ENCODE results near the gene CDC14A. TPM values are rescaled to one million over a fixed set of nuclear protein-coding genes. Genes with fewer than 3 reads are reported as not detected.

CDC14A gene
- total RNA-seq, 1 donor from 2014 or later: 21.4 TPM

- Mint-ChIP-seq H3K4me3 (no peak overlapping the region), H3K27me3 (ENCODE audit: low read depth) (no peaks in the 10 kb centered on the region), H3K36me3 (peaks cover 17% of the 10 kb centered on the region), H3K27ac (peak overlapping the region; percentile 17), H3K9me3 (peaks cover 17% of the 10 kb centered on the region), H3K4me1 (peaks cover 42% of the 10 kb centered on the region)
- no peak for TF ChIP-seq CTCF (IDR thresholded peaks at IDR 0.05; ENCODE audit: unreplicated experiment)
- DNase-seq (ENCODE audit: low spot score in 2 of 2, unreplicated experiment in 2 of 2): no peak
These were observed 60.7 kb downstream of the CDC14A start for GRCh38 chr1:100413035-100413434.

- H3K27me3 Mint-ChIP-seq (ENCODE audit: low read depth): no peaks in the 10 kb centered on the region
- no peak for DNase-seq (ENCODE audit: low spot score in 2 of 2, unreplicated experiment in 2 of 2)
- peaks cover 42% of the 10 kb centered on the region for H3K4me1 Mint-ChIP-seq
- peaks cover 11% of the 10 kb centered on the region for H3K36me3 Mint-ChIP-seq
- H3K4me3 Mint-ChIP-seq: no peak overlapping the region
- no peak for TF ChIP-seq CTCF (IDR thresholded peaks at IDR 0.05; ENCODE audit: unreplicated experiment)
- peak overlapping the region; percentile 43 for H3K27ac Mint-ChIP-seq
- peaks cover 9% of the 10 kb centered on the region for H3K9me3 Mint-ChIP-seq
These were observed 62.6 kb downstream of the CDC14A start for GRCh38 chr1:100414693-100415497.

GRCh38 chr1:100415498-100415778 lies 63.1 kb downstream of the CDC14A start:
- peak overlapping the region; percentile 43 for H3K27ac Mint-ChIP-seq
- H3K9me3 Mint-ChIP-seq: peaks cover 9% of the 10 kb centered on the region
- H3K36me3 Mint-ChIP-seq: peaks cover 11% of the 10 kb centered on the region
- H3K27me3 Mint-ChIP-seq (ENCODE audit: low read depth): no peaks in the 10 kb centered on the region
- peaks cover 42% of the 10 kb centered on the region for H3K4me1 Mint-ChIP-seq
- DNase-seq (ENCODE audit: low spot score in 2 of 2, unreplicated experiment in 2 of 2): no peak
- TF ChIP-seq CTCF (IDR thresholded peaks at IDR 0.05; ENCODE audit: unreplicated experiment): no peak
- H3K4me3 Mint-ChIP-seq: no peak overlapping the region

GRCh38 chr1:100419072-100419471 lies 66.8 kb downstream of the CDC14A start:
- peaks cover 11% of the 10 kb centered on the region for H3K36me3 Mint-ChIP-seq
- DNase-seq (ENCODE audit: low spot score in 2 of 2, unreplicated experiment in 2 of 2): no peak
- peaks cover 29% of the 10 kb centered on the region for H3K4me1 Mint-ChIP-seq
- H3K27ac Mint-ChIP-seq: no peak overlapping the region
- no peaks in the 10 kb centered on the region for H3K27me3 Mint-ChIP-seq (ENCODE audit: low read depth)
- TF ChIP-seq CTCF (IDR thresholded peaks at IDR 0.05; ENCODE audit: unreplicated experiment): no peak
- peaks cover 9% of the 10 kb centered on the region for H3K9me3 Mint-ChIP-seq
- H3K4me3 Mint-ChIP-seq: no peak overlapping the region

- Mint-ChIP-seq H3K9me3 (peaks cover 9% of the 10 kb centered on the region), H3K4me3 (no peak overlapping the region), H3K36me3 (peaks cover 11% of the 10 kb centered on the region), H3K27ac (no peak overlapping the region), H3K4me1 (peaks cover 6% of the 10 kb centered on the region), H3K27me3 (ENCODE audit: low read depth) (no peaks in the 10 kb centered on the region)
- DNase-seq (ENCODE audit: low spot score in 2 of 2, unreplicated experiment in 2 of 2): no peak
- TF ChIP-seq CTCF (IDR thresholded peaks at IDR 0.05; ENCODE audit: unreplicated experiment): no peak
These were observed 69.8 kb downstream of the CDC14A start for GRCh38 chr1:100422065-100422464.

Data from mesothelial cell of epicardium (in vitro differentiated cells).